ENCODE measurements around the gene FRMD4A. TPM values are rescaled to one million over a fixed set of nuclear protein-coding genes. Genes with fewer than 3 reads are reported as not detected.

The FRMD4A gene
- total RNA-seq, 1 donor from 2014 or later: 236 TPM

- no peak for DNase-seq (ENCODE audit: extremely low spot score, unreplicated experiment)
- peak overlapping the region; percentile 49 for H3K4me3 Mint-ChIP-seq (ENCODE audit: unreplicated experiment)
- TF ChIP-seq CTCF (IDR thresholded peaks at IDR 0.05): no peak
- H3K27me3 Mint-ChIP-seq (ENCODE audit: unreplicated experiment): no peaks in the 10 kb centered on the region
- peaks cover 21% of the 10 kb centered on the region for H3K36me3 Mint-ChIP-seq (ENCODE audit: unreplicated experiment)
- no peaks in the 10 kb centered on the region for H3K9me3 Mint-ChIP-seq (ENCODE audit: unreplicated experiment)
- H3K27ac Mint-ChIP-seq (ENCODE audit: unreplicated experiment): peak overlapping the region; percentile 96
- H3K4me1 Mint-ChIP-seq (ENCODE audit: unreplicated experiment): peaks cover 77% of the 10 kb centered on the region
Observed at GRCh38 chr10:13990946-13991345, 339.8 kb downstream of the FRMD4A start.

- peak overlapping the region; percentile 96 for H3K27ac Mint-ChIP-seq (ENCODE audit: unreplicated experiment)
- H3K4me3 Mint-ChIP-seq (ENCODE audit: unreplicated experiment): peak overlapping the region; percentile 49
- TF ChIP-seq CTCF (IDR thresholded peaks at IDR 0.05): no peak
- DNase-seq (ENCODE audit: extremely low spot score, unreplicated experiment): no peak
- no peaks in the 10 kb centered on the region for H3K27me3 Mint-ChIP-seq (ENCODE audit: unreplicated experiment)
- H3K36me3 Mint-ChIP-seq (ENCODE audit: unreplicated experiment): peaks cover 19% of the 10 kb centered on the region
- peaks cover 81% of the 10 kb centered on the region for H3K4me1 Mint-ChIP-seq (ENCODE audit: unreplicated experiment)
- H3K9me3 Mint-ChIP-seq (ENCODE audit: unreplicated experiment): no peaks in the 10 kb centered on the region
Observed at GRCh38 chr10:13990392-13990805, 340.3 kb downstream of the FRMD4A start.

- H3K27ac Mint-ChIP-seq (ENCODE audit: unreplicated experiment): peak overlapping the region; percentile 96
- no peak overlapping the region for H3K4me3 Mint-ChIP-seq (ENCODE audit: unreplicated experiment)
- no peaks in the 10 kb centered on the region for H3K27me3 Mint-ChIP-seq (ENCODE audit: unreplicated experiment)
- H3K4me1 Mint-ChIP-seq (ENCODE audit: unreplicated experiment): peaks cover 81% of the 10 kb centered on the region
- peaks cover 14% of the 10 kb centered on the region for H3K36me3 Mint-ChIP-seq (ENCODE audit: unreplicated experiment)
- H3K9me3 Mint-ChIP-seq (ENCODE audit: unreplicated experiment): no peaks in the 10 kb centered on the region
- no peak for TF ChIP-seq CTCF (IDR thresholded peaks at IDR 0.05)
- DNase-seq (ENCODE audit: extremely low spot score, unreplicated experiment): no peak
Observed at GRCh38 chr10:13989616-13990015, 341.1 kb downstream of the FRMD4A start.

GRCh38 chr10:13987446-13987845 is 343.3 kb downstream of the FRMD4A start:
- TF ChIP-seq CTCF (IDR thresholded peaks at IDR 0.05): no peak
- peaks cover 14% of the 10 kb centered on the region for H3K36me3 Mint-ChIP-seq (ENCODE audit: unreplicated experiment)
- H3K4me1 Mint-ChIP-seq (ENCODE audit: unreplicated experiment): peaks cover 87% of the 10 kb centered on the region
- H3K27ac Mint-ChIP-seq (ENCODE audit: unreplicated experiment): peak overlapping the region; percentile 96
- peak overlapping the region; percentile 7 for H3K4me3 Mint-ChIP-seq (ENCODE audit: unreplicated experiment)
- no peak for DNase-seq (ENCODE audit: extremely low spot score, unreplicated experiment)
- no peaks in the 10 kb centered on the region for H3K9me3 Mint-ChIP-seq (ENCODE audit: unreplicated experiment)
- H3K27me3 Mint-ChIP-seq (ENCODE audit: unreplicated experiment): no peaks in the 10 kb centered on the region

GRCh38 chr10:13984647-13985155 is 346.0 kb downstream of the FRMD4A start:
- Mint-ChIP-seq H3K27ac (ENCODE audit: unreplicated experiment) (peak overlapping the region; percentile 57), H3K9me3 (ENCODE audit: unreplicated experiment) (no peaks in the 10 kb centered on the region), H3K4me3 (ENCODE audit: unreplicated experiment) (no peak overlapping the region), H3K4me1 (ENCODE audit: unreplicated experiment) (peaks cover 79% of the 10 kb centered on the region), H3K36me3 (ENCODE audit: unreplicated experiment) (peaks cover 24% of the 10 kb centered on the region), H3K27me3 (ENCODE audit: unreplicated experiment) (no peaks in the 10 kb centered on the region)
- DNase-seq (ENCODE audit: extremely low spot score, unreplicated experiment): no peak
- no peak for TF ChIP-seq CTCF (IDR thresholded peaks at IDR 0.05)

Measured in osteocyte (in vitro differentiated cells).